ENCODE measurements around the gene DCC.

DNA sequence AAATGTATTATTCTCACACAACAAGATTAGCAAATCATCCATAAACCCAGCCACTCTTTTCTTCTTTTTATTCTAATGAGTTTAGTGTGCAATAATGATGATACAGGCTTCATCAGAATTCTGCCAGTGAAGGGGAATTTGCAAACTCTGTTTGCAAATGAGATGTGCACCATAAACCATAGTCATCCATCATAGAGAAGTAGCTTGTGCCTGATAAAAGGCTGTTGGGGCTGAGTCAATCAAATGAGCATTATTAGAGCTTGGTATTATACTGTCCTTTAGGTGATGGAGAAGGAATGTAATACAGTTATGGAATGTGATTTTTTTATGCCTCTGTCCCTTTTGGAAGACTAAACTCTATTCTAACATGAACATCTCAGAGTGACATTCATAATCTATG is 101.8 kb downstream of the DCC start:
- no peak for TF ChIP-seq EZH2 (IDR thresholded peaks at IDR 0.05; ENCODE audit: borderline replicate concordance, insufficient read depth, low read depth, low read length, poor library complexity, severe bottlenecking)
- TF ChIP-seq, protein P1, sequence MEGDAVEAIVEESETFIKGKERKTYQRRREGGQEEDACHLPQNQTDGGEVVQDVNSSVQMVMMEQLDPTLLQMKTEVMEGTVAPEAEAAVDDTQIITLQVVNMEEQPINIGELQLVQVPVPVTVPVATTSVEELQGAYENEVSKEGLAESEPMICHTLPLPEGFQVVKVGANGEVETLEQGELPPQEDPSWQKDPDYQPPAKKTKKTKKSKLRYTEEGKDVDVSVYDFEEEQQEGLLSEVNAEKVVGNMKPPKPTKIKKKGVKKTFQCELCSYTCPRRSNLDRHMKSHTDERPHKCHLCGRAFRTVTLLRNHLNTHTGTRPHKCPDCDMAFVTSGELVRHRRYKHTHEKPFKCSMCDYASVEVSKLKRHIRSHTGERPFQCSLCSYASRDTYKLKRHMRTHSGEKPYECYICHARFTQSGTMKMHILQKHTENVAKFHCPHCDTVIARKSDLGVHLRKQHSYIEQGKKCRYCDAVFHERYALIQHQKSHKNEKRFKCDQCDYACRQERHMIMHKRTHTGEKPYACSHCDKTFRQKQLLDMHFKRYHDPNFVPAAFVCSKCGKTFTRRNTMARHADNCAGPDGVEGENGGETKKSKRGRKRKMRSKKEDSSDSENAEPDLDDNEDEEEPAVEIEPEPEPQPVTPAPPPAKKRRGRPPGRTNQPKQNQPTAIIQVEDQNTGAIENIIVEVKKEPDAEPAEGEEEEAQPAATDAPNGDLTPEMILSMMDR (IDR thresholded peaks at IDR 0.05) = no peak

Data from B cell (primary cell).